Heart left ventricle (tissue), 16 donors: ENCODE results near the gene TMSB4X. TPM values are rescaled to one million over a fixed set of nuclear protein-coding genes. Genes with fewer than 3 reads are reported as not detected.

ENCODE experiments used
- ATAC-seq, 4 donors: fragments of 200-7000 bp; cut with Tn5 transposase; one replicate each; pipeline ENCODE4 v1.9.1; 2020 to 2022; ENCODE audit warnings: moderate library complexity in 4 of 4, mild to moderate bottlenecking in 3 of 4, moderate number of reproducible peaks in 1 of 4
- DNase-seq, 5 donors: peaks; one replicate each; pipeline ENCODE4 v3.0.0-alpha.2; 2020
- H3K27ac ChIP-seq, 12 donors: fragments of 200-600 bp; sonication (generic) in 4 of 12; one replicate each; pipeline versions ENCODE4 v1.5.0 to v1.8.0; 2016 to 2022; ENCODE audit warnings: mild to moderate bottlenecking in 2 of 12
- H3K27me3 ChIP-seq, 9 donors: fragments of 200-600 bp; sonication (generic) in 2 of 9; one replicate each; pipeline versions ENCODE4 v1.5.1 to v1.8.0; 2016 to 2022; ENCODE audit warnings: mild to moderate bottlenecking in 3 of 9
- H3K36me3 ChIP-seq, 9 donors: fragments of 200-600 bp; sonication (generic) in 2 of 9; one replicate each; pipeline versions ENCODE4 v1.5.0 to v1.8.0; 2018 to 2022; ENCODE audit warnings: mild to moderate bottlenecking in 2 of 9
- H3K4me1 ChIP-seq, 12 donors: fragments of 200-600 bp; sonication (generic) in 4 of 12; one replicate each; pipeline versions ENCODE4 v1.5.0 to v1.8.0; 2016 to 2022; ENCODE audit warnings: mild to moderate bottlenecking in 3 of 12
- H3K4me3 ChIP-seq, 12 donors: fragments of 200-600 bp; sonication (generic) in 4 of 12; one replicate each; pipeline versions ENCODE4 v1.5.0 to v1.8.0; 2017 to 2022; ENCODE audit warnings: mild to moderate bottlenecking in 9 of 12, moderate library complexity in 4 of 12
- H3K9me3 ChIP-seq, 12 donors: fragments of 200-600 bp; sonication (generic) in 4 of 12; one replicate each; pipeline versions ENCODE4 v1.5.0 to v1.8.0; 2016 to 2022; ENCODE audit warnings: mild to moderate bottlenecking in 1 of 12
- POLR2A ChIP-seq, 2 donors: fragments of 450-650 bp; IDR thresholded peaks; one replicate each; pipeline ENCODE4 v1.6.1; 2017; ENCODE audit warnings: antibody characterized with exemption in 2 of 2, mild to moderate bottlenecking in 2 of 2, moderate library complexity in 2 of 2
- WGBS, 4 donors: extraction: QIAGEN DNeasy Blood & Tissue Kit in 2 of 4; methylation state at CpG; one replicate each; pipeline versions ENCODE4 v1.1.5 to v1.1.7; 2013 to 2018; 5-methylcytosine and 5-hydroxymethylcytosine counted together
- intact Hi-C, 10 donors: fragments of 100-400 bp; cut with DNase I; formaldehyde crosslinking; loops; one replicate each; pipeline versions ENCODE4 v1.11.1 to v1.14.2; 2022
- polyA plus RNA-seq, 2 donors: library from polyadenylated mRNA; stranded (reverse); fragments of 200-250 nt; gene quantifications; one replicate each; pipeline ENCODE4 v1.2.3, GENCODE V29; 2013
- total RNA-seq, 9 donors: library from RNA; depleted of rRNA in 2 of 9; stranded (reverse); fragments of >200 nt in 2 of 9; fragmentation: NEBNext Ultra II Directional in 3 of 9; extraction: Animal tissue kit (Norgen Biotek cat#: 25700) in 3 of 9; gene quantifications; one replicate each; pipeline versions ENCODE4 v1.1.0 to v1.2.4, GENCODE V29; 2016 to 2023
- TF ChIP-seq, protein P1 (sequence below), 12 donors: fragments of 200-600 bp; sonication (generic) in 4 of 12; IDR thresholded peaks; one replicate each; pipeline versions ENCODE4 v1.5.0 to v1.8.0; 2018 to 2022; ENCODE audit warnings: antibody characterized with exemption in 12 of 12, mild to moderate bottlenecking in 5 of 12
- donor health status: ischemic (EF 13 %, LVEDD 7.1; RV severe dilation, severe dysfunction).
- donor health status: healthy with polysubstance abuse.
- donor health status: DM: no; HTN: yes; CAD: no.
- donor health status: DM: no; HTN: no; CAD: no.
- donor health status: ischemic (EF 25% LVEDD 6.9; RV normal size, moderate dysfunction).
- donor health status: ischemic (EF 25% LVEDD 5.7; RV mildly dilated, moderate dysfunction).
- donor health status: healthy.
- donor health status: DM: yes; HTN: yes; CAD: no.
- donor health status: ischemic (EF 35%, LVEDD 5.7; RV mildly dilated, moderate dysfunction).
- donor health status: nonischemic (EF 11% LVEDD 7.7; RV severe dilation, severe dysfunction).
- donor health status: DM: yes; HTN: yes; CAD: no.
- donor health status: PGD.
- donor health status: ischemic (EF 29% LVEDD 5.4; RV normal size, mild dysfunction).
- donor health status: nonischemic (EF 23%, LVEDD 6.1; RV moderate dilation, normal function).

Gene TMSB4X
- total and polyA plus RNA-seq, 11 donors: 689 to 3,543 (median 1,264) TPM

DNA sequence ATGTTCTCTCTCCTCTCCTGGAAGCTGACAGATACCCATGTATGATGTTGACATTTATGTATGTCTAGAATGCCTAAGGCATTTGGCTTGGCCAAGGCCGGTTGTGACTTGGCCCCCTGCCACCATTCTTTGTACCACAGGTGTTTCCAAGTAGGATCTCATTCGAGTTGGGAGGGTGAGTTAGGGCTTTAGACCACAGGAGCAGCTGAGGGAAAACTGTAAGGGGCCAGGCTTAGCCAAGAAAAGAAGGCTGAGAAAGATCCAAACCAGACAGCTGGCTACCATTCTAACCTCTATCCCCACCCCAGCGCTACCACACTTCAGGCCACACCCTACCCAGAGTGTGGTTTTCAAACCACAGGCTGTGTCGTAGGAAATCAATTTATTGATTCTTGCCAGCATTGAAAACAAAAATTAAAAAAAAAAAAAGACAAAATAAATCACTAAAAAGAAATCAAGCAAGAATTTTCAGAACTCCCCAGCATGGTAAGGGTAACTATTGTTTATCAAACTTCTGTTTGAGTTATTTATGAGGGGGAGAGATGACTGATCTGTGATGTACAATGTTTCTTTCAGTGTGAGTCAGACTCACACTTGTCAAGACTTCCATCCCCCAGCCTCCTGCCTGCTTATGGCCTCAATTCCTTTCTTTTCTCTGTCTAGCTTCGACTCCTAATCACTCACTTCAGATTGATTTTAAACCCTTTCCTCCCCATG, 9.9 kb downstream of the TMSB4X start:
- Histone ChIP-seq H3K27ac (peak overlapping the region in 1 of 12 donors; percentile 56), H3K4me1 (peaks cover 0 to 60% (median 8%) of the 10 kb centered on the region in 12 donors), H3K36me3 (no peaks in the 10 kb centered on the region), H3K9me3 (no peaks in the 10 kb centered on the region), H3K4me3 (no peak overlapping the region), H3K27me3 (peaks cover 0 to 12% (median 0%) of the 10 kb centered on the region in 9 donors)
- intact Hi-C loops: loop anchor here in 1 of 10 donors (5.0 kb wide), 1 partner anchor 43 kb away; no protein-coding TSS in a partner anchor
- 35 to 40% (median 37%) methylated on average over 5 of the region's 5 CpGs for WGBS, 4 donors
- ATAC-seq: peak in 2 of 4 donors; percentile 18 to 52
- DNase-seq: no peak
- TF ChIP-seq POLR2A (IDR thresholded peaks at IDR 0.05): no peak
- TF ChIP-seq, protein P1, sequence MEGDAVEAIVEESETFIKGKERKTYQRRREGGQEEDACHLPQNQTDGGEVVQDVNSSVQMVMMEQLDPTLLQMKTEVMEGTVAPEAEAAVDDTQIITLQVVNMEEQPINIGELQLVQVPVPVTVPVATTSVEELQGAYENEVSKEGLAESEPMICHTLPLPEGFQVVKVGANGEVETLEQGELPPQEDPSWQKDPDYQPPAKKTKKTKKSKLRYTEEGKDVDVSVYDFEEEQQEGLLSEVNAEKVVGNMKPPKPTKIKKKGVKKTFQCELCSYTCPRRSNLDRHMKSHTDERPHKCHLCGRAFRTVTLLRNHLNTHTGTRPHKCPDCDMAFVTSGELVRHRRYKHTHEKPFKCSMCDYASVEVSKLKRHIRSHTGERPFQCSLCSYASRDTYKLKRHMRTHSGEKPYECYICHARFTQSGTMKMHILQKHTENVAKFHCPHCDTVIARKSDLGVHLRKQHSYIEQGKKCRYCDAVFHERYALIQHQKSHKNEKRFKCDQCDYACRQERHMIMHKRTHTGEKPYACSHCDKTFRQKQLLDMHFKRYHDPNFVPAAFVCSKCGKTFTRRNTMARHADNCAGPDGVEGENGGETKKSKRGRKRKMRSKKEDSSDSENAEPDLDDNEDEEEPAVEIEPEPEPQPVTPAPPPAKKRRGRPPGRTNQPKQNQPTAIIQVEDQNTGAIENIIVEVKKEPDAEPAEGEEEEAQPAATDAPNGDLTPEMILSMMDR (IDR thresholded peaks at IDR 0.05): no peak

DNA sequence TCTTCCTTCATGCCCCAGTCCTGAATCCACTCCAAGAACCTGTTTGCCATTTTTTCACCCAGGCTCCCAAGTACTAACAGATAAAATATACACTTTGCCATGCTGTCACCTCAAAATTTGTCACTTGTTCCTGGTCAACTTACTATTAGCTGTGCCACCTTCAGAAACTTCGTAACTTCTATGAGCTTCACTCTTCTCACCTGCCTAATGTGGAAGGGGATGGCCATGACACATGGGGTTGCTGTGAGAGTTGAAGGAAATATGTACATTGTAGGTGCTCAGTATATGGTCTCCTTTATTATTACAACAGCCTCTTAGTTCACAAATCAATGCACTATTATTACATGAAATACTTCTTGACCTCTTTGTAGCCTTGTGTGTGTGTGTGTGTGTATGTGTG, 10.4 kb downstream of the TMSB4X start:
- 79 to 97% (median 90%) methylated on average over 1 of the region's 1 CpG for WGBS, 4 donors

DNA sequence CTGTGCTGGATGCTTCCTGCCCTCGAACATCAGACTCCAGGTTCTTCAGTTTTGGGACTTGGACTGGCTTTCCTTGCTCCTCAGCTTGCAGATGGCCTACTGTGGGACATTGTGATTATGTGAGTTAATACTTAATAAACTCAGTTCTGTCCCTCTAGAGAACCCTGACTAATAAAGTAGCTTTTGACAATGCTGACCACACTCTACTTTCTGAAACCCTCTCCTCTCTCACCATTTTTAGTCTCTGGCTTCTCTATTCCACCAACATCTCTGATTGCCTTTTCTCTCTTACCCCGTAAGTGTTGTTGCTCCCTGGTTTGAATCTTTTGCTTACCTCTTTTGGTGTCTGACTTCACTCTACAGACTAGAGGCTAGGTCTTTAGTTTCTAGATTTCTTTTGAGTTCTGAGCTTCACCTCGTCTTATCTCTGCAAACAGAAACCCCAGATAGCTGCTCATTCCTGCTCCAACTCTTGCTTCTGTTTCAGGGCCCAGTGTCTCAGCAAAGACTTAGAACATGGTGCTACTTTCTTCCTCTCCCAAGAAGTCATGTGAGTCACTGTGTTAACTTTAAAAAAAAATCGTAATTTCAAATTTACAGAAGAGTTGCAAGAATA, 11.4 kb downstream of the TMSB4X start:
- Histone ChIP-seq H3K4me1 (peaks cover 0 to 47% (median 8%) of the 10 kb centered on the region in 12 donors), H3K4me3 (no peak overlapping the region), H3K27me3 (peaks cover 0 to 17% (median 0%) of the 10 kb centered on the region in 9 donors), H3K36me3 (no peaks in the 10 kb centered on the region), H3K27ac (peak overlapping the region in 1 of 12 donors; percentile 38), H3K9me3 (no peaks in the 10 kb centered on the region)
- 71 to 93% (median 83%) methylated on average over 4 of the region's 4 CpGs for WGBS, 4 donors
- ATAC-seq: no peak
- no peak for DNase-seq
- intact Hi-C loops: no loop called here
- TF ChIP-seq, protein P1 (IDR thresholded peaks at IDR 0.05): no peak
- no peak for TF ChIP-seq POLR2A (IDR thresholded peaks at IDR 0.05)

More for the DNA sequence above, 10.4 kb downstream of the TMSB4X start:
- Histone ChIP-seq H3K36me3 (no peaks in the 10 kb centered on the region), H3K27me3 (peaks cover 0 to 14% (median 0%) of the 10 kb centered on the region in 9 donors), H3K27ac (peak overlapping the region in 1 of 12 donors; percentile 56), H3K4me1 (peaks cover 0 to 56% (median 8%) of the 10 kb centered on the region in 12 donors), H3K4me3 (no peak overlapping the region), H3K9me3 (no peaks in the 10 kb centered on the region)
- intact Hi-C loops: no loop called here
- no peak for ATAC-seq
- DNase-seq: no peak
- TF ChIP-seq, protein P1 (IDR thresholded peaks at IDR 0.05): no peak
- TF ChIP-seq POLR2A (IDR thresholded peaks at IDR 0.05): no peak

DNA sequence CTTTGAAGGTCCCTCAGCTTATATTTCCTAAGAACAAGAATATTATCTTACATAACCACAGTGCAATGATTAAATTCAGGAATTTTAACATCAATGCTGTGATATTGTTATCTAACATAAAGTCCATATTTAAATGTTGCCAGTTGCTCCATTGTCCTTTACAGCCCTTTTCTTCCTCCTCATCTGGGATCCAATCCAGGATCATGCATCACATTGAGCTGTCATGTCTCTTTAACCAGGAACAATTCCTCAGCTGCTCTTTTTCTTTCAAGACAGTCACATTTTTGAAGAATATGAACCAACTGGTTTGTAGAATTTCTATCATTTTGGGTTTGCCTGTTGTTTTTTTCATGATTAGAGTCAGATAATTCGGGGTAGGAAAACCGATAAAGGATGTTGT, 12.0 kb downstream of the TMSB4X start:
- H3K4me1 ChIP-seq: peaks cover 0 to 41% (median 8%) of the 10 kb centered on the region in 12 donors
- H3K4me3 ChIP-seq: no peak overlapping the region
- no peaks in the 10 kb centered on the region for H3K36me3 ChIP-seq
- intact Hi-C loops: no loop called here
- ATAC-seq (no peak), DNase-seq (no peak)
- 49 to 72% (median 70%) methylated on average over 2 of the region's 2 CpGs for WGBS, 4 donors
- no peak for TF ChIP-seq POLR2A (IDR thresholded peaks at IDR 0.05)
- TF ChIP-seq, protein P1 (IDR thresholded peaks at IDR 0.05): no peak
- no peak overlapping the region for H3K27ac ChIP-seq
- H3K9me3 ChIP-seq: no peaks in the 10 kb centered on the region
- peaks cover 0 to 16% (median 0%) of the 10 kb centered on the region in 9 donors for H3K27me3 ChIP-seq
